SK-N-MC (cell line): ENCODE measurements around the gene ATXN1.

Experiments
- EZH2 ChIP-seq: fragments of 200-600 bp; sonication (generic); IDR thresholded peaks from one replicate; pipeline ENCODE4 v1.6.1; 2017; ENCODE audit warnings: antibody characterized with exemption
- POLR2AphosphoS5 ChIP-seq: IDR thresholded peaks from 2 replicates; pipeline ENCODE4 v1.6.1; 2012; ENCODE audit warnings: mild to moderate bottlenecking, low read depth, low read length, borderline replicate concordance

DNA sequence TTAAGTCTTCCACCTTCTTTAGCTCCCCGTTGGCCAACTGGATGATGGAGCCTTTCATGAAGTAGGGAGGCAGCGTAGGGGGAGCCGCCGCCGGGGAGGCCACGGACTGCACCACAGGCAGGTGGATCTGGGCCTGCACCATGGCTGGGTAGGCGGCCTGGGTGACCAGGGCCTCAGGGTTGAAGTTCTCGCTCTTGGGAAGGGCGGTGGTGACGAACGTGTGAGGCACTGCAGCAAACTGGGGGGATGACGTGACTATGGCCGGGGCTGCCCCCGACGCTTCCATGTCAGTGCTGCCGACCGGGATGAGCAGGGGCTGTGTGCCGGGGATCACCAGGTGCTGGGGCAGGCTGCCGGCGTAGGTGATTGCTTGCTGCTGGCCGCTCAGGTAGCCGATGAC is 434.7 kb downstream of the ATXN1 start:
- no peak for TF ChIP-seq POLR2AphosphoS5
- no peak for TF ChIP-seq EZH2
